Activated CD8-positive, alpha-beta T cell treated with anti-CD3 and anti-CD28 coated beads for 36 hours (primary cell): ENCODE data around the gene KCTD15. TPM values are rescaled to one million over a fixed set of nuclear protein-coding genes. Genes with fewer than 3 reads are reported as not detected.

ENCODE experiments used
- ATAC-seq: fragments of 200-7000 bp; cut with Tn5 transposase; one replicate; pipeline ENCODE4 v1.10.0; 2021; ENCODE audit warnings: mild to moderate bottlenecking, moderate library complexity
- CTCF ChIA-PET: fragments of 350-600 bp; sonication (Branson Sonifier 250); formaldehyde crosslinking; loops from one replicate; lab custom pipeline; 2021; ENCODE audit warnings: antibody characterized with exemption; lab: Charles Lee
- POLR2A ChIA-PET: fragments of 350-600 bp; sonication (Branson Sonifier 250); formaldehyde crosslinking; loops from one replicate; lab custom pipeline; 2021; ENCODE audit warnings: antibody characterized with exemption; lab: Charles Lee
- DNase-seq: peaks from one replicate; pipeline ENCODE4 v3.0.0-alpha.2; 2020
- H3K27ac Mint-ChIP-seq: one replicate; pipeline ENCODE4 v1.8.0; 2021; ENCODE audit warnings: mild to moderate bottlenecking, mixed read lengths
- H3K27me3 Mint-ChIP-seq: one replicate; pipeline ENCODE4 v1.8.0; 2021; ENCODE audit warnings: mixed read lengths
- H3K36me3 Mint-ChIP-seq: one replicate; pipeline ENCODE4 v1.8.0; 2021; ENCODE audit warnings: low read depth, mixed read lengths
- H3K4me1 Mint-ChIP-seq: one replicate; pipeline ENCODE4 v1.8.0; 2021; ENCODE audit warnings: low read depth, mixed read lengths
- H3K4me3 Mint-ChIP-seq: one replicate; pipeline ENCODE4 v1.8.0; 2021; ENCODE audit warnings: mild to moderate bottlenecking, moderate library complexity, mixed read lengths
- H3K9me3 Mint-ChIP-seq: one replicate; pipeline ENCODE4 v1.8.0; 2021; ENCODE audit warnings: mixed read lengths
- CTCF ChIP-seq: fragments of 200-600 bp; IDR thresholded peaks from one replicate; pipeline ENCODE4 v1.8.0; 2022; ENCODE audit warnings: antibody characterized with exemption, mild to moderate bottlenecking
- intact Hi-C: fragments of 100-400 bp; cut with micrococcal nuclease; formaldehyde crosslinking; loops from one replicate; pipeline ENCODE4 v1.10.0; 2022
- total RNA-seq, 2 experiments: library from RNA; stranded (reverse); gene quantifications; one replicate each; pipeline ENCODE4 v1.2.3, GENCODE V29; 2021

Gene KCTD15
- total RNA-seq, 2 experiments from 2014 or later, result 8.3 to 8.8 TPM

GRCh38 chr19:33862981-33863380 is 66.3 kb downstream of the KCTD15 start:
- intact Hi-C loops, result no loop called here
- CTCF ChIA-PET, result interaction anchor here (0.8 kb wide), 1 partner anchor 85 kb away, joined by 3 read pairs; no protein-coding TSS in a partner anchor
- no peaks in the 10 kb centered on the region for H3K9me3 Mint-ChIP-seq
- POLR2A ChIA-PET, result no interaction called here
- H3K36me3 Mint-ChIP-seq, result no peaks in the 10 kb centered on the region
- no peak for ATAC-seq
- H3K4me3 Mint-ChIP-seq, result no peak overlapping the region
- no peak for DNase-seq
- H3K4me1 Mint-ChIP-seq, result no peaks in the 10 kb centered on the region
- no peak overlapping the region for H3K27ac Mint-ChIP-seq
- TF ChIP-seq CTCF, result no peak
- no peaks in the 10 kb centered on the region for H3K27me3 Mint-ChIP-seq

- POLR2A ChIA-PET, result no interaction called here
- Mint-ChIP-seq H3K4me1 (no peaks in the 10 kb centered on the region), H3K9me3 (no peaks in the 10 kb centered on the region), H3K4me3 (no peak overlapping the region), H3K27ac (no peak overlapping the region), H3K27me3 (peaks cover 2% of the 10 kb centered on the region), H3K36me3 (no peaks in the 10 kb centered on the region)
- intact Hi-C loops, result no loop called here
- CTCF ChIA-PET, result no interaction called here
- ATAC-seq (no peak), DNase-seq (no peak)
- TF ChIP-seq CTCF, result no peak
Measured at GRCh38 chr19:33863436-33863835, 66.8 kb downstream of the KCTD15 start.

- H3K9me3 Mint-ChIP-seq, result no peaks in the 10 kb centered on the region
Measured at GRCh38 chr19:33864311-33864850, 67.7 kb downstream of the KCTD15 start.

GRCh38 chr19:33865306-33865705 is 68.6 kb downstream of the KCTD15 start:
- Mint-ChIP-seq H3K4me3 (no peak overlapping the region), H3K27me3 (peaks cover 7% of the 10 kb centered on the region), H3K4me1 (no peaks in the 10 kb centered on the region), H3K36me3 (no peaks in the 10 kb centered on the region), H3K27ac (no peak overlapping the region), H3K9me3 (no peaks in the 10 kb centered on the region)
- ChIA-PET CTCF (no interaction called here), POLR2A (no interaction called here)
- intact Hi-C loops, result no loop called here
- ATAC-seq (no peak), DNase-seq (no peak)
- TF ChIP-seq CTCF, result no peak

More at GRCh38 chr19:33864311-33864850, 67.7 kb downstream of the KCTD15 start:
- Mint-ChIP-seq H3K4me1 (no peaks in the 10 kb centered on the region), H3K27ac (no peak overlapping the region), H3K27me3 (peaks cover 4% of the 10 kb centered on the region), H3K4me3 (no peak overlapping the region), H3K36me3 (no peaks in the 10 kb centered on the region)
- ATAC-seq (no peak), DNase-seq (no peak)
- POLR2A ChIA-PET, result interaction anchor here (0.6 kb wide), 1 partner anchor 86 kb away, joined by 3 read pairs; no protein-coding TSS in a partner anchor
- intact Hi-C loops, result no loop called here
- CTCF ChIA-PET, result no interaction called here
- TF ChIP-seq CTCF, result no peak

Other genes with a start within 250 kb of the KCTD15 start
- gene CHST8, start 174.9 kb upstream of the KCTD15 start, total RNA-seq, result not detected